ENCODE results near the gene C12orf76. TPM values are rescaled to one million over a fixed set of nuclear protein-coding genes. Genes with fewer than 3 reads are reported as not detected.

Gene C12orf76
- total RNA-seq, 1 experiment from 2014 or later: 9.7 TPM

- H3K27me3 ChIP-seq (ENCODE audit: insufficient read depth, low read length): no peaks in the 10 kb centered on the region
- no peak overlapping the region for H4K91ac ChIP-seq (ENCODE audit: insufficient read length, low read depth, low read length)
- H3K18ac ChIP-seq (ENCODE audit: insufficient read length, low read depth, low read length): no peak overlapping the region
- H2AK5ac ChIP-seq (ENCODE audit: insufficient read length, low read length): no peak overlapping the region
- H3K27me3 Mint-ChIP-seq (ENCODE audit: low read depth): peaks cover 12% of the 10 kb centered on the region
- H3K4me1 ChIP-seq (ENCODE audit: insufficient read depth, low read length): no peaks in the 10 kb centered on the region; the same call in 1 of the 2 replicates
- H2BK15ac ChIP-seq (ENCODE audit: low read depth, low read length): no peak overlapping the region
- H3K4me3 Mint-ChIP-seq: no peak overlapping the region
- no peaks in the 10 kb centered on the region for H3K79me1 ChIP-seq (ENCODE audit: insufficient read depth, low read depth, low read length, poor library complexity, severe bottlenecking)
- H2BK12ac ChIP-seq (ENCODE audit: insufficient read length, low read depth, low read length): no peak overlapping the region
- no peak overlapping the region for H3K23ac ChIP-seq (ENCODE audit: insufficient read length, low read depth, low read length)
- no peak for DNase-seq
- no peaks in the 10 kb centered on the region; a peak in 1 of 5 replicates for H3K9me3 Mint-ChIP-seq
- no peak overlapping the region for H3K4me2 ChIP-seq (ENCODE audit: insufficient read depth, insufficient read length, low read length)
- no peak overlapping the region for H2AFZ ChIP-seq (ENCODE audit: low read length)
- no peak overlapping the region for H3K9ac ChIP-seq (ENCODE audit: extremely low read depth, insufficient read length, low read length)
- H4K20me1 ChIP-seq (ENCODE audit: control insufficient read depth, insufficient read depth, insufficient read length): peaks cover 3% of the 10 kb centered on the region
- H4K5ac ChIP-seq (ENCODE audit: insufficient read length, low read depth, low read length): no peak overlapping the region
- peaks cover 5% of the 10 kb centered on the region for H3K23me2 ChIP-seq (ENCODE audit: insufficient read length, low read depth, low read length, poor library complexity, severe bottlenecking)
- H3K36me3 Mint-ChIP-seq (ENCODE audit: insufficient read depth in 1 of 3, low read depth in 3 of 3): no peaks in the 10 kb centered on the region; a peak in 2 of 7 replicates
- H3K4me1 Mint-ChIP-seq: peaks cover 7% of the 10 kb centered on the region in 2 experiments
- H3K9me3 ChIP-seq (ENCODE audit: control insufficient read depth, low read depth, low read length): no peaks in the 10 kb centered on the region
- no peak overlapping the region for H3K27ac ChIP-seq (ENCODE audit: insufficient read length, low read depth, low read length)
- H3K14ac ChIP-seq (ENCODE audit: insufficient read depth, low read length): no peak overlapping the region
- H3K27ac Mint-ChIP-seq: no peak overlapping the region
- H3T11ph ChIP-seq (ENCODE audit: low read length): no peak overlapping the region
- TF ChIP-seq, protein P1, sequence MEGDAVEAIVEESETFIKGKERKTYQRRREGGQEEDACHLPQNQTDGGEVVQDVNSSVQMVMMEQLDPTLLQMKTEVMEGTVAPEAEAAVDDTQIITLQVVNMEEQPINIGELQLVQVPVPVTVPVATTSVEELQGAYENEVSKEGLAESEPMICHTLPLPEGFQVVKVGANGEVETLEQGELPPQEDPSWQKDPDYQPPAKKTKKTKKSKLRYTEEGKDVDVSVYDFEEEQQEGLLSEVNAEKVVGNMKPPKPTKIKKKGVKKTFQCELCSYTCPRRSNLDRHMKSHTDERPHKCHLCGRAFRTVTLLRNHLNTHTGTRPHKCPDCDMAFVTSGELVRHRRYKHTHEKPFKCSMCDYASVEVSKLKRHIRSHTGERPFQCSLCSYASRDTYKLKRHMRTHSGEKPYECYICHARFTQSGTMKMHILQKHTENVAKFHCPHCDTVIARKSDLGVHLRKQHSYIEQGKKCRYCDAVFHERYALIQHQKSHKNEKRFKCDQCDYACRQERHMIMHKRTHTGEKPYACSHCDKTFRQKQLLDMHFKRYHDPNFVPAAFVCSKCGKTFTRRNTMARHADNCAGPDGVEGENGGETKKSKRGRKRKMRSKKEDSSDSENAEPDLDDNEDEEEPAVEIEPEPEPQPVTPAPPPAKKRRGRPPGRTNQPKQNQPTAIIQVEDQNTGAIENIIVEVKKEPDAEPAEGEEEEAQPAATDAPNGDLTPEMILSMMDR (conservative IDR thresholded peaks at IDR 0.05): no peak
- no peaks in the 10 kb centered on the region; the same call in 1 of the 2 replicates for H3K79me2 ChIP-seq (ENCODE audit: insufficient read depth, low read length)
- no peak overlapping the region for H3K4ac ChIP-seq (ENCODE audit: low read depth, low read length)
- WGBS (ENCODE audit: extremely low coverage, insufficient read length, low lambda C conversion rate): no CpG with 5 or more reads among the region's 4 CpGs
- no peak overlapping the region for H2BK20ac ChIP-seq (ENCODE audit: low read depth, low read length, poor library complexity, severe bottlenecking)
- no peak overlapping the region for H4K8ac ChIP-seq (replicated peaks; ENCODE audit: insufficient read length, low read depth, low read length)
- no peak overlapping the region for H2BK5ac ChIP-seq (ENCODE audit: insufficient read length, low read length)
- H2BK120ac ChIP-seq (ENCODE audit: low read depth, low read length, poor library complexity, severe bottlenecking): no peak overlapping the region
- H3K56ac ChIP-seq (ENCODE audit: insufficient read length, low read depth, low read length): no peak overlapping the region
Observed at GRCh38 chr12:110004598-110004997, 43.7 kb downstream of the C12orf76 start.

Measured in H9 (cell line).